Liver (tissue), 9 donors: Measurements from ENCODE around the gene PLK1. TPM values are rescaled to one million over a fixed set of nuclear protein-coding genes. Genes with fewer than 3 reads are reported as not detected.
"Not testable (repeated sequence)": the region's sequence is repeated elsewhere in the genome, so short reads cannot be mapped to it uniquely, and the experiment has no call there.

Experiments used
- DNase-seq: peaks from one replicate; pipeline ENCODE4 v3.0.0-alpha.2; 2017; ENCODE audit warnings: low spot score
- H3K27ac ChIP-seq, 2 donors: one replicate each; pipeline ENCODE4 v1.7.0; 2013; ENCODE audit warnings: inconsistent platforms in 2 of 2, low read length in 2 of 2, control low read depth in 1 of 2, low read depth in 1 of 2, mild to moderate bottlenecking in 1 of 2
- H3K27me3 ChIP-seq, 4 donors: one replicate each; pipeline versions ENCODE4 v1.6.1 to v1.7.0; 2013; ENCODE audit warnings: low read length in 3 of 4, inconsistent platforms in 1 of 4, mild to moderate bottlenecking in 1 of 4, moderate library complexity in 1 of 4; ENCODE audit not compliant: control insufficient read depth in 4 of 4, insufficient read depth in 4 of 4
- H3K36me3 ChIP-seq, 4 donors: one replicate each; pipeline versions ENCODE4 v1.6.1 to v1.7.0; 2013; ENCODE audit warnings: low read length in 3 of 4, mild to moderate bottlenecking in 3 of 4, low read depth in 1 of 4, moderate library complexity in 1 of 4; ENCODE audit not compliant: control insufficient read depth in 4 of 4, insufficient read depth in 3 of 4
- H3K4me1 ChIP-seq, 4 donors: one replicate each; pipeline versions ENCODE4 v1.6.1 to v1.7.0; 2013; ENCODE audit warnings: low read length in 3 of 4, mild to moderate bottlenecking in 3 of 4, moderate library complexity in 1 of 4; ENCODE audit not compliant: control insufficient read depth in 4 of 4, insufficient read depth in 4 of 4
- H3K4me3 ChIP-seq, 3 donors: one replicate each; pipeline versions ENCODE4 v1.6.1 to v1.7.0; 2013; ENCODE audit warnings: low read length in 3 of 3, control low read depth in 1 of 3, low read depth in 1 of 3, mild to moderate bottlenecking in 1 of 3
- H3K9ac ChIP-seq, 2 donors: one replicate each; pipeline ENCODE4 v1.7.0; 2013; ENCODE audit warnings: low read length in 2 of 2, mild to moderate bottlenecking in 2 of 2, moderate library complexity in 2 of 2, control low read depth in 1 of 2, low read depth in 1 of 2
- H3K9me3 ChIP-seq, 4 donors: one replicate each; pipeline versions ENCODE4 v1.6.1 to v1.7.0; 2013; ENCODE audit warnings: low read length in 3 of 4; ENCODE audit not compliant: control insufficient read depth in 4 of 4
- EGR1 ChIP-seq, 2 donors: IDR thresholded peaks; 2 replicates each; pipeline ENCODE4 v1.6.1; 2016 to 2018; ENCODE audit warnings: antibody characterized with exemption in 2 of 2, low read depth in 2 of 2
- FOXA1 ChIP-seq: IDR thresholded peaks from 2 replicates; pipeline ENCODE4 v1.6.1; 2016; ENCODE audit warnings: antibody characterized with exemption
- GABPA ChIP-seq, 2 donors: IDR thresholded peaks in 1 of 2; conservative IDR thresholded peaks in 1 of 2; 2 replicates each; pipeline ENCODE4 v1.6.1; 2016; ENCODE audit warnings: antibody characterized with exemption in 2 of 2, mild to moderate bottlenecking in 1 of 2, moderate library complexity in 1 of 2
- HNF4A ChIP-seq, 2 donors: conservative IDR thresholded peaks; 2 replicates each; pipeline ENCODE4 v1.6.1; 2016; ENCODE audit warnings: antibody characterized with exemption in 2 of 2, mild to moderate bottlenecking in 2 of 2
- HNF4G ChIP-seq: IDR thresholded peaks from 2 replicates; pipeline ENCODE4 v1.6.1; 2016; ENCODE audit warnings: antibody characterized with exemption
- JUND ChIP-seq, 2 donors: IDR thresholded peaks; 2 replicates each; pipeline ENCODE4 v1.6.1; 2016; ENCODE audit warnings: antibody characterized with exemption in 2 of 2
- NR2F2 ChIP-seq: IDR thresholded peaks from 2 replicates; pipeline ENCODE4 v1.6.1; 2016; ENCODE audit warnings: antibody characterized with exemption
- RAD21 ChIP-seq, 2 donors: IDR thresholded peaks; 2 replicates each; pipeline ENCODE4 v1.6.1; 2016; ENCODE audit warnings: antibody characterized with exemption in 2 of 2, mild to moderate bottlenecking in 2 of 2
- REST ChIP-seq: IDR thresholded peaks from 2 replicates; pipeline ENCODE4 v1.6.1; 2016; ENCODE audit warnings: antibody characterized with exemption, mild to moderate bottlenecking
- RXRA ChIP-seq, 2 donors: IDR thresholded peaks; 2 replicates each; pipeline ENCODE4 v1.6.1; 2017 to 2018; ENCODE audit warnings: antibody characterized with exemption in 2 of 2, mild to moderate bottlenecking in 1 of 2
- TAF1 ChIP-seq: conservative IDR thresholded peaks from 2 replicates; pipeline ENCODE4 v1.6.1; 2016; ENCODE audit warnings: antibody characterized with exemption, mild to moderate bottlenecking
- YY1 ChIP-seq: IDR thresholded peaks from 2 replicates; pipeline ENCODE4 v1.6.1; 2016; ENCODE audit warnings: antibody characterized with exemption, mild to moderate bottlenecking
- WGBS: extraction: QIAGEN DNeasy Blood & Tissue Kit; methylation state at CpG from one replicate; pipeline ENCODE4 v1.1.7; 2013; 5-methylcytosine and 5-hydroxymethylcytosine counted together
- polyA plus RNA-seq, 2 donors: library from polyadenylated mRNA; stranded (reverse) in 1 of 2; unstranded in 1 of 2; fragments of 200-250 nt in 1 of 2; fragments of >200 nt in 1 of 2; fragmentation: Nextera tagmentation in 1 of 2; extraction: Ambion mirVana in 1 of 2; gene quantifications; one replicate each; pipeline versions ENCODE4 v1.2.1 to v1.2.3, GENCODE V29; 2013 to 2015
- total RNA-seq, 2 donors: library from RNA; depleted of rRNA; stranded (reverse); fragments of >200 nt; gene quantifications; one replicate each; pipeline ENCODE4 v1.2.3, GENCODE V29; 2014
- TF ChIP-seq, protein P1 (sequence below): IDR thresholded peaks from 2 replicates; pipeline ENCODE4 v1.6.1; 2016; ENCODE audit warnings: antibody characterized with exemption
- TF ChIP-seq, protein P2 (sequence below): IDR thresholded peaks from 2 replicates; pipeline ENCODE4 v1.6.1; 2016; ENCODE audit warnings: antibody characterized with exemption
- TF ChIP-seq, protein P3 (sequence below): fragments of 150-350 bp; IDR thresholded peaks from 2 replicates; pipeline ENCODE4 v1.5.1; 2017; ENCODE audit warnings: improper control_type of control experiment, low read depth, low read length; ENCODE audit not compliant: missing input control
- donor health status: healthy.
- donor health status: healthy.
- donor health status: healthy.
- donor health status: healthy.
- donor health status: healthy.

The PLK1 gene
- total and polyA plus RNA-seq, 4 donors, result 0.33 to 30.3 (median 2.3) TPM

DNA sequence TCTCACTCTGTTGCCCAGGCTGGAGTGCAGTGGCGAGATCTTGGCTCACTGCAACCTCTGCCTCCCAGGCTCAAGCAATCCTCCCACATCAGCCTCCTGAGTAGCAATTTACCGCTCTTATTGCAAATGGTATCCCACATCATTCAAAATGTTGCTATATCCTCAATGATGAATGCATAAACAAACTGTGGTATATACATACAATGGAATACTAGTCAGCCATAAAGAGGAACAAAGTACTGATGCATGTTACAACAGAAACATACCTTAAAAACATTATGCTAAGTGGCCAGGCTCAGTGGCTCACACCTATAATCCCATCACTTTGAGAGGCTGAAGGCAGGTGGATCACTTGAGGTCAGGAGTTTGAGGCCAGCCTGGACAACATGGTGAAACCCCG is 46.8 kb upstream of the PLK1 start:
- H3K4me1 ChIP-seq, DNase-seq, H3K27me3 ChIP-seq, H3K4me3 ChIP-seq, H3K9me3 ChIP-seq, H3K9ac ChIP-seq, H3K27ac ChIP-seq: not testable (repeated sequence)
- H3K36me3 ChIP-seq, result peaks cover 4 to 39% (median 24%) of the 10 kb centered on the region in 4 donors
- WGBS, result 96% methylated on average over 3 of the region's 3 CpGs

DNA sequence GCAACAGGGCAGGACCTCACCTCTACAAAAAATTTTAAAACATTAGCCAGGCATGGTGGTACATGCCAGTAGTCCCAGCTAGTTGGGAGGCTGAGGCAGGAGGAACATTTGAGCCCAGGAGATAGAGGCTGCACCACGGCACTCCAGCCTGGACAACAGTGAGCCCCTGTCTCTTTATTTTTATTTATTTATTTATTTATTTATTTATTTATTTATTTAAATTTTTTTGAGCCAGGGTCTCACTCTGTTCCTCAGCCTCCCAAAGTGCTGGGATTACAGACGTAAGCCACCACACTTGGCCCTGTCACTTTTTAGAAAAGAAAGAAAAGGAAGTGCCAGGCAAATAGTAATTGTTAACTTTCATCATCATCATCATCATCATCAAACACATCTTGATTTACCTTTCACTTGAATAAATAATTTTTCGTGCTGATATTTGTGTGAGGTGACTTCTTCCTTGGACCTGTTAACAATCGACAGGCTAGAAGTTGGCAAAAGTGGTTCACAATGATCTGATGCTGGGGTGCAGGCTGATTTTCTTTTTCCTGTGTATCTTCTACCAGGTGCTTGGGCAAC is 44.1 kb upstream of the PLK1 start:
- Histone ChIP-seq H3K27me3 (no peaks in the 10 kb centered on the region), H3K9ac (no peak overlapping the region), H3K36me3 (peaks cover 7 to 26% (median 22%) of the 10 kb centered on the region in 4 donors), H3K4me3 (no peak overlapping the region), H3K27ac (no peak overlapping the region), H3K4me1 (peaks cover 0 to under 1% (median under 1%) of the 10 kb centered on the region in 4 donors), H3K9me3 (no peaks in the 10 kb centered on the region)
- TF ChIP-seq, protein P1, sequence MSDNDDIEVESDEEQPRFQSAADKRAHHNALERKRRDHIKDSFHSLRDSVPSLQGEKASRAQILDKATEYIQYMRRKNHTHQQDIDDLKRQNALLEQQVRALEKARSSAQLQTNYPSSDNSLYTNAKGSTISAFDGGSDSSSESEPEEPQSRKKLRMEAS, result no peak
- TF ChIP-seq HNF4G (no peak), FOXA1 (no peak), RAD21 (IDR thresholded peaks at IDR 0.05) (no peak), TAF1 (no peak), HNF4A (conservative IDR thresholded peaks at IDR 0.05) (no peak), RXRA (IDR thresholded peaks at IDR 0.05) (no peak), EGR1 (IDR thresholded peaks at IDR 0.05; ENCODE audit: low read depth in 2 of 2) (no peak), GABPA (IDR thresholded peaks at IDR 0.05 in 1 of 2, conservative IDR thresholded peaks at IDR 0.05 in 1 of 2) (no peak), JUND (IDR thresholded peaks at IDR 0.05) (no peak), YY1 (no peak), NR2F2 (no peak), REST (no peak)
- TF ChIP-seq, protein P2, sequence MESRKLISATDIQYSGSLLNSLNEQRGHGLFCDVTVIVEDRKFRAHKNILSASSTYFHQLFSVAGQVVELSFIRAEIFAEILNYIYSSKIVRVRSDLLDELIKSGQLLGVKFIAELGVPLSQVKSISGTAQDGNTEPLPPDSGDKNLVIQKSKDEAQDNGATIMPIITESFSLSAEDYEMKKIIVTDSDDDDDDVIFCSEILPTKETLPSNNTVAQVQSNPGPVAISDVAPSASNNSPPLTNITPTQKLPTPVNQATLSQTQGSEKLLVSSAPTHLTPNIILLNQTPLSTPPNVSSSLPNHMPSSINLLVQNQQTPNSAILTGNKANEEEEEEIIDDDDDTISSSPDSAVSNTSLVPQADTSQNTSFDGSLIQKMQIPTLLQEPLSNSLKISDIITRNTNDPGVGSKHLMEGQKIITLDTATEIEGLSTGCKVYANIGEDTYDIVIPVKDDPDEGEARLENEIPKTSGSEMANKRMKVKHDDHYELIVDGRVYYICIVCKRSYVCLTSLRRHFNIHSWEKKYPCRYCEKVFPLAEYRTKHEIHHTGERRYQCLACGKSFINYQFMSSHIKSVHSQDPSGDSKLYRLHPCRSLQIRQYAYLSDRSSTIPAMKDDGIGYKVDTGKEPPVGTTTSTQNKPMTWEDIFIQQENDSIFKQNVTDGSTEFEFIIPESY, result no peak
- TF ChIP-seq, protein P3, sequence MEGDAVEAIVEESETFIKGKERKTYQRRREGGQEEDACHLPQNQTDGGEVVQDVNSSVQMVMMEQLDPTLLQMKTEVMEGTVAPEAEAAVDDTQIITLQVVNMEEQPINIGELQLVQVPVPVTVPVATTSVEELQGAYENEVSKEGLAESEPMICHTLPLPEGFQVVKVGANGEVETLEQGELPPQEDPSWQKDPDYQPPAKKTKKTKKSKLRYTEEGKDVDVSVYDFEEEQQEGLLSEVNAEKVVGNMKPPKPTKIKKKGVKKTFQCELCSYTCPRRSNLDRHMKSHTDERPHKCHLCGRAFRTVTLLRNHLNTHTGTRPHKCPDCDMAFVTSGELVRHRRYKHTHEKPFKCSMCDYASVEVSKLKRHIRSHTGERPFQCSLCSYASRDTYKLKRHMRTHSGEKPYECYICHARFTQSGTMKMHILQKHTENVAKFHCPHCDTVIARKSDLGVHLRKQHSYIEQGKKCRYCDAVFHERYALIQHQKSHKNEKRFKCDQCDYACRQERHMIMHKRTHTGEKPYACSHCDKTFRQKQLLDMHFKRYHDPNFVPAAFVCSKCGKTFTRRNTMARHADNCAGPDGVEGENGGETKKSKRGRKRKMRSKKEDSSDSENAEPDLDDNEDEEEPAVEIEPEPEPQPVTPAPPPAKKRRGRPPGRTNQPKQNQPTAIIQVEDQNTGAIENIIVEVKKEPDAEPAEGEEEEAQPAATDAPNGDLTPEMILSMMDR, result no peak
- 94% methylated on average over 4 of the region's 4 CpGs for WGBS
- DNase-seq, result no peak
